SK-N-SH treated with all-trans-retinoic acid at 6 μM for 48 hours (cell line): ENCODE measurements around the gene C1RL.

Experiments used
- ATAC-seq: fragments of 200-7000 bp; cut with Tn5 transposase; 3 replicates; pipeline ENCODE4 v1.9.1; 2020; ENCODE audit warnings: mild to moderate bottlenecking, moderate library complexity
- ARNTL ChIP-seq: fragments of 450-650 bp; formaldehyde crosslinking; IDR thresholded peaks from 2 replicates; pipeline ENCODE4 v1.5.0; 2020; ENCODE audit warnings: low read depth, mild to moderate bottlenecking, moderate library complexity, borderline replicate concordance
- CREB5 ChIP-seq: fragments of 250-450 bp; sonication (Bioruptor Pico); IDR thresholded peaks from 2 replicates; pipeline ENCODE4 v1.5.1; 2020; ENCODE audit warnings: low read depth, mild to moderate bottlenecking, moderate library complexity
- CSDC2 ChIP-seq: fragments of 250-450 bp; sonication (Bioruptor Pico); IDR thresholded peaks from 2 replicates; pipeline ENCODE4 v1.5.0; 2020; ENCODE audit warnings: mild to moderate bottlenecking, moderate library complexity
- ESRRG ChIP-seq: fragments of 250-450 bp; sonication (Bioruptor Pico); IDR thresholded peaks from 2 replicates; pipeline ENCODE4 v1.6.1; 2021; ENCODE audit warnings: mild to moderate bottlenecking
- ISL1 ChIP-seq: fragments of 250-450 bp; sonication (Bioruptor Pico); IDR thresholded peaks from 2 replicates; pipeline ENCODE4 v2.1.2; 2022; ENCODE audit warnings: mild to moderate bottlenecking, moderate library complexity
- PPARA ChIP-seq: fragments of 250-450 bp; sonication (Bioruptor Pico); IDR thresholded peaks from 2 replicates; pipeline ENCODE4 v1.5.0; 2020; ENCODE audit warnings: mild to moderate bottlenecking, borderline replicate concordance
- RARB ChIP-seq: fragments of 250-450 bp; sonication (Bioruptor Pico); IDR thresholded peaks from 2 replicates; pipeline ENCODE4 v1.8.0; 2021; ENCODE audit warnings: mild to moderate bottlenecking, moderate library complexity
- SNAI2 ChIP-seq: fragments of 250-450 bp; sonication (Bioruptor Pico); IDR thresholded peaks from 2 replicates; pipeline ENCODE4 v1.5.0; 2020; ENCODE audit warnings: mild to moderate bottlenecking, moderate library complexity
- TCF4 ChIP-seq: fragments of 250-450 bp; sonication (Bioruptor Pico); IDR thresholded peaks from 2 replicates; pipeline ENCODE4 v1.8.0; 2021; ENCODE audit warnings: mild to moderate bottlenecking, moderate library complexity, borderline replicate concordance
- TOX ChIP-seq: fragments of 250-450 bp; sonication (Bioruptor Pico); IDR thresholded peaks from 2 replicates; pipeline ENCODE4 v1.8.0; 2021; ENCODE audit warnings: mild to moderate bottlenecking, moderate library complexity, borderline replicate concordance
- ZC3H10 ChIP-seq: fragments of 250-450 bp; sonication (Bioruptor Pico); IDR thresholded peaks from 2 replicates; pipeline ENCODE4 v1.5.1; 2021; ENCODE audit warnings: mild to moderate bottlenecking, moderate library complexity
- ZFP3 ChIP-seq: fragments of 250-450 bp; sonication (Bioruptor Pico); IDR thresholded peaks from 2 replicates; pipeline ENCODE4 v1.5.0; 2020; ENCODE audit warnings: mild to moderate bottlenecking, moderate library complexity
- ZFP30 ChIP-seq: fragments of 450-650 bp; formaldehyde crosslinking; IDR thresholded peaks from 2 replicates; pipeline ENCODE4 v1.5.0; 2022; ENCODE audit warnings: mild to moderate bottlenecking, moderate library complexity
- ZNF565 ChIP-seq: fragments of 450-650 bp; formaldehyde crosslinking; conservative IDR thresholded peaks from 2 replicates; pipeline ENCODE4 v1.5.0; 2020; ENCODE audit warnings: low read depth, mild to moderate bottlenecking, moderate library complexity
- ZNF70 ChIP-seq: fragments of 450-650 bp; formaldehyde crosslinking; IDR thresholded peaks from 2 replicates; pipeline ENCODE4 v1.5.0; 2020; ENCODE audit warnings: mild to moderate bottlenecking, moderate library complexity
- ZNF8 ChIP-seq: fragments of 450-650 bp; formaldehyde crosslinking; IDR thresholded peaks from 2 replicates; pipeline ENCODE4 v1.5.0; 2020; ENCODE audit warnings: mild to moderate bottlenecking, moderate library complexity
- TF ChIP-seq, protein P1 (sequence below): fragments of 250-450 bp; sonication (Bioruptor Pico); IDR thresholded peaks from 2 replicates; pipeline ENCODE4 v1.5.1; 2021; ENCODE audit warnings: mild to moderate bottlenecking, moderate library complexity
- TF ChIP-seq, protein P2 (sequence below): fragments of 250-450 bp; sonication (Bioruptor Pico); IDR thresholded peaks from 2 replicates; pipeline ENCODE4 v1.5.0; 2020; ENCODE audit warnings: mild to moderate bottlenecking, moderate library complexity
- TF ChIP-seq, protein P3 (sequence below): fragments of 250-450 bp; sonication (Bioruptor Pico); IDR thresholded peaks from 2 replicates; pipeline ENCODE4 v1.8.0; 2020; ENCODE audit warnings: mild to moderate bottlenecking, moderate library complexity, borderline replicate concordance
- TF ChIP-seq, protein P4 (sequence below): fragments of 250-450 bp; sonication (Bioruptor Pico); IDR thresholded peaks from 2 replicates; pipeline ENCODE4 v1.8.0; 2021; ENCODE audit warnings: low read depth, mild to moderate bottlenecking, moderate library complexity, borderline replicate concordance

C1RL gene

GRCh38 chr12:7046383-7047105, 62.5 kb downstream of the C1RL start:
- TF ChIP-seq SNAI2 (CRISPR knock-in tag): no peak
- TF ChIP-seq ZC3H10 (CRISPR knock-in tag): no peak
- no peak for TF ChIP-seq RARB
- no peak for TF ChIP-seq ISL1 (CRISPR knock-in tag)
- TF ChIP-seq TCF4 (CRISPR knock-in tag): no peak
- no peak for TF ChIP-seq ZNF8 (CRISPR knock-in tag)
- TF ChIP-seq CREB5 (CRISPR knock-in tag): no peak
- TF ChIP-seq, protein P1, sequence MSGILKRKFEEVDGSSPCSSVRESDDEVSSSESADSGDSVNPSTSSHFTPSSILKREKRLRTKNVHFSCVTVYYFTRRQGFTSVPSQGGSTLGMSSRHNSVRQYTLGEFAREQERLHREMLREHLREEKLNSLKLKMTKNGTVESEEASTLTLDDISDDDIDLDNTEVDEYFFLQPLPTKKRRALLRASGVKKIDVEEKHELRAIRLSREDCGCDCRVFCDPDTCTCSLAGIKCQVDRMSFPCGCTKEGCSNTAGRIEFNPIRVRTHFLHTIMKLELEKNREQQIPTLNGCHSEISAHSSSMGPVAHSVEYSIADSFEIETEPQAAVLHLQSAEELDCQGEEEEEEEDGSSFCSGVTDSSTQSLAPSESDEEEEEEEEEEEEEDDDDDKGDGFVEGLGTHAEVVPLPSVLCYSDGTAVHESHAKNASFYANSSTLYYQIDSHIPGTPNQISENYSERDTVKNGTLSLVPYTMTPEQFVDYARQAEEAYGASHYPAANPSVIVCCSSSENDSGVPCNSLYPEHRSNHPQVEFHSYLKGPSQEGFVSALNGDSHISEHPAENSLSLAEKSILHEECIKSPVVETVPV (CRISPR knock-in tag): no peak
- no peak for TF ChIP-seq ZFP3 (CRISPR knock-in tag)
- TF ChIP-seq PPARA (CRISPR knock-in tag): no peak
- TF ChIP-seq ZNF565 (CRISPR knock-in tag): no peak
- TF ChIP-seq, protein P2, sequence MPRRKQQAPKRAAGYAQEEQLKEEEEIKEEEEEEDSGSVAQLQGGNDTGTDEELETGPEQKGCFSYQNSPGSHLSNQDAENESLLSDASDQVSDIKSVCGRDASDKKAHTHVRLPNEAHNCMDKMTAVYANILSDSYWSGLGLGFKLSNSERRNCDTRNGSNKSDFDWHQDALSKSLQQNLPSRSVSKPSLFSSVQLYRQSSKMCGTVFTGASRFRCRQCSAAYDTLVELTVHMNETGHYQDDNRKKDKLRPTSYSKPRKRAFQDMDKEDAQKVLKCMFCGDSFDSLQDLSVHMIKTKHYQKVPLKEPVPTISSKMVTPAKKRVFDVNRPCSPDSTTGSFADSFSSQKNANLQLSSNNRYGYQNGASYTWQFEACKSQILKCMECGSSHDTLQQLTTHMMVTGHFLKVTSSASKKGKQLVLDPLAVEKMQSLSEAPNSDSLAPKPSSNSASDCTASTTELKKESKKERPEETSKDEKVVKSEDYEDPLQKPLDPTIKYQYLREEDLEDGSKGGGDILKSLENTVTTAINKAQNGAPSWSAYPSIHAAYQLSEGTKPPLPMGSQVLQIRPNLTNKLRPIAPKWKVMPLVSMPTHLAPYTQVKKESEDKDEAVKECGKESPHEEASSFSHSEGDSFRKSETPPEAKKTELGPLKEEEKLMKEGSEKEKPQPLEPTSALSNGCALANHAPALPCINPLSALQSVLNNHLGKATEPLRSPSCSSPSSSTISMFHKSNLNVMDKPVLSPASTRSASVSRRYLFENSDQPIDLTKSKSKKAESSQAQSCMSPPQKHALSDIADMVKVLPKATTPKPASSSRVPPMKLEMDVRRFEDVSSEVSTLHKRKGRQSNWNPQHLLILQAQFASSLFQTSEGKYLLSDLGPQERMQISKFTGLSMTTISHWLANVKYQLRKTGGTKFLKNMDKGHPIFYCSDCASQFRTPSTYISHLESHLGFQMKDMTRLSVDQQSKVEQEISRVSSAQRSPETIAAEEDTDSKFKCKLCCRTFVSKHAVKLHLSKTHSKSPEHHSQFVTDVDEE (CRISPR knock-in tag): no peak
- TF ChIP-seq ZNF70 (CRISPR knock-in tag): no peak
- TF ChIP-seq ESRRG: no peak
- TF ChIP-seq, protein P3, sequence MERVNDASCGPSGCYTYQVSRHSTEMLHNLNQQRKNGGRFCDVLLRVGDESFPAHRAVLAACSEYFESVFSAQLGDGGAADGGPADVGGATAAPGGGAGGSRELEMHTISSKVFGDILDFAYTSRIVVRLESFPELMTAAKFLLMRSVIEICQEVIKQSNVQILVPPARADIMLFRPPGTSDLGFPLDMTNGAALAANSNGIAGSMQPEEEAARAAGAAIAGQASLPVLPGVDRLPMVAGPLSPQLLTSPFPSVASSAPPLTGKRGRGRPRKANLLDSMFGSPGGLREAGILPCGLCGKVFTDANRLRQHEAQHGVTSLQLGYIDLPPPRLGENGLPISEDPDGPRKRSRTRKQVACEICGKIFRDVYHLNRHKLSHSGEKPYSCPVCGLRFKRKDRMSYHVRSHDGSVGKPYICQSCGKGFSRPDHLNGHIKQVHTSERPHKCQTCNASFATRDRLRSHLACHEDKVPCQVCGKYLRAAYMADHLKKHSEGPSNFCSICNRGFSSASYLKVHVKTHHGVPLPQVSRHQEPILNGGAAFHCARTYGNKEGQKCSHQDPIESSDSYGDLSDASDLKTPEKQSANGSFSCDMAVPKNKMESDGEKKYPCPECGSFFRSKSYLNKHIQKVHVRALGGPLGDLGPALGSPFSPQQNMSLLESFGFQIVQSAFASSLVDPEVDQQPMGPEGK (CRISPR knock-in tag): no peak
- no peak for TF ChIP-seq ZFP30
- ATAC-seq: no peak

- TF ChIP-seq CSDC2: no peak
- TF ChIP-seq ZC3H10 (CRISPR knock-in tag): no peak
- TF ChIP-seq ARNTL (CRISPR knock-in tag): no peak
- TF ChIP-seq, protein P2 (CRISPR knock-in tag): no peak
- no peak for TF ChIP-seq ZNF70 (CRISPR knock-in tag)
- TF ChIP-seq, protein P1 (CRISPR knock-in tag): no peak
- no peak for TF ChIP-seq TOX (CRISPR knock-in tag)
- no peak for TF ChIP-seq ZNF8 (CRISPR knock-in tag)
- TF ChIP-seq RARB: no peak
- TF ChIP-seq, protein P4, sequence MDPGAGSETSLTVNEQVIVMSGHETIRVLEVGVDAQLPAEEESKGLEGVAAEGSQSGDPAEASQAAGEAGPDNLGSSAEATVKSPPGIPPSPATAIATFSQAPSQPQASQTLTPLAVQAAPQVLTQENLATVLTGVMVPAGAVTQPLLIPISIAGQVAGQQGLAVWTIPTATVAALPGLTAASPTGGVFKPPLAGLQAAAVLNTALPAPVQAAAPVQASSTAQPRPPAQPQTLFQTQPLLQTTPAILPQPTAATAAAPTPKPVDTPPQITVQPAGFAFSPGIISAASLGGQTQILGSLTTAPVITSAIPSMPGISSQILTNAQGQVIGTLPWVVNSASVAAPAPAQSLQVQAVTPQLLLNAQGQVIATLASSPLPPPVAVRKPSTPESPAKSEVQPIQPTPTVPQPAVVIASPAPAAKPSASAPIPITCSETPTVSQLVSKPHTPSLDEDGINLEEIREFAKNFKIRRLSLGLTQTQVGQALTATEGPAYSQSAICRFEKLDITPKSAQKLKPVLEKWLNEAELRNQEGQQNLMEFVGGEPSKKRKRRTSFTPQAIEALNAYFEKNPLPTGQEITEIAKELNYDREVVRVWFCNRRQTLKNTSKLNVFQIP (CRISPR knock-in tag): no peak
- no peak for TF ChIP-seq SNAI2 (CRISPR knock-in tag)
- TF ChIP-seq, protein P3 (CRISPR knock-in tag): no peak
- no peak for TF ChIP-seq ZFP30
- TF ChIP-seq ISL1 (CRISPR knock-in tag): no peak
- no peak for ATAC-seq
Observed at GRCh38 chr12:7045913-7046312, 63.1 kb downstream of the C1RL start.
